GM18867 (cell line): ENCODE measurements around the gene ZNF443.
"Not testable (repeated sequence)": the region's sequence is repeated elsewhere in the genome, so short reads cannot be mapped to it uniquely, and the experiment has no call there.

Experiments
- ATAC-seq: cut with Tn5 transposase; IDR thresholded peaks from one replicate; pipeline ENCODE4 v1.9.1; 2021; ENCODE audit warnings: mild to moderate bottlenecking, moderate library complexity; ENCODE audit not compliant: unreplicated experiment

ZNF443 gene

GRCh38 chr19:12425236-12425887 lies 15.5 kb downstream of the ZNF443 start:
- no peak for ATAC-seq

DNA sequence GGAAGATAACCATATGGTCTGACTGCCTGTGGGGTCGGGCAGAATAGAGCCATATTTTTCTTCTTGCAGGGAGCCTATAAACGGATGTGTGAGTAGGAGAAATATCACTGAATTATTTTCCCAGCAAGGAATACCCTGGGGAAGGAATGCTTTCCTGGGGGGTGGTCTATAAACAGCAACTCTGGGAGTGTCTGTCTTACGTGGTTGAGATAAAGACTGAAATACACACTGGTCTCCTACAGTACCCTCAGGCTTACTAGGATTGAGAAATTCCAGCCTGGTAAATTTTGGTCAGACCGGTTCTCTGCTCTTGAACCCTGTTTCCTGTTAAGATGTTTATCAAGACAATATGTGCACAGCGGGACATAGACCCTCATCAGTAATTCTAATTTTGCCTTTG lies 23.5 kb downstream of the ZNF443 start:
- not testable (repeated sequence) for ATAC-seq

DNA sequence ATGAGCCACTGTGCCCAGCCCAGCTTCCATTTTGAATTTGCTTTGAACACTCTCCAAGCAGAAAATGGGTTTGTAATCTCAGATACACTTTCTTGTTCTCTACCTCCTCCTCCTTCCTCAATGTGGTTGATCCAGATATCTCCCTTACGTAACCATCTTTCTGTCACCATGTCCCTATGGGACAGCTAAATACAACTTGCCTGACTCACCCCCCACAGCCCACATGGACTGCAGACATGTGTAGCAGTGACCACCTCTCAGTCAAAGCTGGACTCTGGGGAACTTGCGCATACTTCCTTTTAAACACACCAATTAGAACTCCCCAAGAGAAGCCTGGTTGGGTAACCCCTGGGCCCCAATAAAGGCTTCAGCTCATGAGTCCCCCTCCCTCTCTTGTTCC lies 28.9 kb downstream of the ZNF443 start:
- ATAC-seq, result no peak

DNA sequence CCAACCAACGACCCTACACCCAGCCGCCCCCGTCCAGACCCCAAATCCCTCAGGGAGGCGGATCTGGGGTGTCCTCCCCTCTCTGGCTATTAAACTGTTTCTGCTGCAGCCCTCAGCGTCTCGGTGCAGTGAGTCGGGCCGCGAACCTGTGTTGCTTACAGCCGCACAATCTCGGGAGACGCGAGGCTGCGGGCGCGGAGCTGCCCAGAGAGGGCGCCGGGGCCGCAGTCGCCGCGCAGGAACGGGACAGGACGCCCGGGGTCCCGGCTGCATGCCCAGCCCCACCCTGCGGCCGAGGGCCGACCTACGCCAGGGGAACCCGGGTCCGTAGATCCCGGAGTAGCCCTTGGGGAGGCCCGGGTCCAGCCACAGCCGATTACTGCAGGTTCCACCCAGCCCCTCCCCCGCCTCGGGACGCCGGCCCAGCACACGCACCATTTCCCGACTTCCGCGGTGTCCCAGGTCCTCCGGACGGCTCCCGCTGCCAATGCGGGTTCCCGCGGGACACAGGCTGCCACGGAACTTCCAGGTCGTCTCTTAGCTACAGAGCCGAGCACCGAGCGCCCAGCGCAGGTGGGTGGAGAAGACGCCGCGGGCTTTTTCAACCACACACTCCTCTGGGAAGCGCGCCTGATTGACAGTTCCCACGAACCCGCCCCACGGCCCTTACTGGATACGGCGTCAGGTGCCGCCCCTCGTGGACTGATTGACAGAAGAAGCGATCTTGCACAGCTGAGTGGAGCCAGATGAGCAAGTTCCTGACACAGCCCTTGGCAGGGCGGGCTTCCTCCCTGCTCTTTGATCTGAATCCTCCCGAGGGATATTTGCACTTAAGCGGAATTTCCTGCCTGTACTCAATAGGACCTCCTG lies 40.0 kb downstream of the ZNF443 start, which contains the start of gene ZNF799:
Gene ZNF799 (minus strand): TSS at position 639 of the 870 bp plus-strand sequence. CDS start 201 bp downstream, at position 438.
- ATAC-seq, result peak; percentile 92

DNA sequence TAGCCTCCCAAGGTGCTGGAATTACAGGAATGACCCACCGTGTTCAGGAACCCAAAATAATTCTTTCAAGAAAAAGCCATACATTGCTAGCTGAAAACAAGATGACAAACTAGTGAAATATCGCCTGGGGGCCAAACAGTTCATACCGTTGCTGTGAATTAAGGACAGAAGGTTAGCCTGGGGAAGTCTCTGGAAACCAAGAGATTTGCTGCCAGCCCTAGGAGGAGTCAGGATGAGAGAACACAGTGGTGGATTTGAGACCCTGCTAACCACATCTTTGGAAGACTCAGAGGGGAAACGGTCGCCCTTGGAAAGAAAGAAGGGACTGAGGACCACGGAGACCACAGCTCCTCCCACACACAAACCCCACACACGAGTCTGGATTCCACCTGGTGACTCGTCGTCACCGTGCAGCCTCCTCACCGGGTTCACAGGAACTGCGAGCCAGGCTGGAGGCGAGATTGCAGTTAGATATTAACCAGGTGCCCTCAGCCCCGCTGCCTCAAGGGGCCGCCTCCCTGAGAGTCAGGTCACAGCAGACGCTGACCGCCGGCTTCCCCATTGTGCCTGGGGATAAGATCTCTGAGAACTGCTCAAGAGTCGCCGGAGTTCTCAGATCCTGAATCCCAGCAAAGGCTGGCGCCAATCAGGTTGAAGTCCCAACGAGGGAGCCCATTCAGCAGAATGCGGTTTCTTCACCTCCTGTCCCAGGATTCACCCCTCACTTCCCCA lies 40.8 kb downstream of the ZNF443 start:
- ATAC-seq, result peak; percentile 30

- ATAC-seq, result not testable (repeated sequence)
These were observed 49.7 kb downstream of the ZNF443 start for GRCh38 chr19:12391148-12391547.

DNA sequence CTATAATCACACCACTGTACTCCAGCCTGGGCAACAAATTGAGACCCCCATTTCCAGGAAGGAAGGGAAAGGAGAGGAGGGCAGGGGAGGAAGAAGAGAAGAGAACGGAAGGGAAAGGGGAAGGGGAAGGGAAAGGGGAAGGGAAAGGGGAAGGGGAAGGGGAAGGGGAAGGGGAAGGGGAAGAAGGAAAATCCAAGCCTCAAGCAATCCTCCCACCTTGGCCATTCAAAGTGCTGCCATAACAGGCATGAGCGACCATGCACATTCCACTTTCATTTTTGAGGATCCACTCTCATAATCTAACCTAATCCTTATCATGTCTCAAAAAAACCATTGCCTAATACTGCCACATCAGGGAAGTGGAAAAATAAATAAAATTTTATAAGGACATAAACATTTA lies 54.5 kb downstream of the ZNF443 start:
- ATAC-seq, result not testable (repeated sequence)

DNA sequence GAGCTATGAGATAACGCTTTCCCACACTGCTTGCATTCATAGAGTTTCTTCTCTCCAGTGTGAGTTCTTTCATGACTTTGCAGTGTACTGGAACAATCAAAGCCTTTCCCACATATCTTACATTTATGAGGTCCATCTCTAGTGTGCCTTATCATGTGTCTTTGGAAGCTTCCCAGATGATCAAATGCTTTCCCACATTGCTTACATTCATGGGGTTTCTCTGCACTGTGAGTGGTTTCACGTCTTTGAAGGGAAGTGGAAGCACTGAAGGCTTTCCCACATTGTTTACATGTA lies 60.4 kb downstream of the ZNF443 start:
- ATAC-seq, result no peak

- ATAC-seq, result no peak
These were observed 60.9 kb downstream of the ZNF443 start for GRCh38 chr19:12379732-12380443.
